HL-60 (cell line): ENCODE results near the gene GALNT1.

Source experiments
- DNase-seq, 2 experiments: peaks; one replicate each; pipeline ENCODE4 v3.0.0-alpha.2; 2010 to 2020; ENCODE audit warnings: low read depth in 1 of 2, low spot score in 1 of 2
- H3K27ac ChIP-seq: fragments of 250-450 bp; sonication (Bioruptor Pico); replicated peaks from 2 replicates; pipeline ENCODE4 v1.5.1; 2020; ENCODE audit warnings: mild to moderate bottlenecking, moderate library complexity
- H3K27me3 ChIP-seq: fragments of 250-450 bp; sonication (Bioruptor Pico); 2 replicates; pipeline ENCODE4 v1.5.1; 2021; ENCODE audit warnings: mild to moderate bottlenecking, moderate library complexity; ENCODE audit not compliant: insufficient read depth, poor library complexity, severe bottlenecking
- H3K4me3 ChIP-seq: replicated peaks from 2 replicates; pipeline ENCODE4 v1.5.1; 2011; ENCODE audit warnings: mild to moderate bottlenecking, control low read depth, low read length; ENCODE audit not compliant: insufficient read depth
- GABPA ChIP-seq: IDR thresholded peaks from 2 replicates; pipeline ENCODE4 v1.6.1; 2012; ENCODE audit warnings: low read depth
- POLR2AphosphoS5 ChIP-seq: IDR thresholded peaks from 2 replicates; pipeline ENCODE4 v1.6.1; 2012; ENCODE audit warnings: low read depth
- SPI1 ChIP-seq: IDR thresholded peaks from 2 replicates; pipeline ENCODE4 v1.6.1; 2012; ENCODE audit warnings: low read depth, mild to moderate bottlenecking, borderline replicate concordance
- TF ChIP-seq, protein P1 (sequence below): IDR thresholded peaks from 2 replicates; pipeline ENCODE4 v1.6.1; 2012; ENCODE audit warnings: low read depth; ENCODE audit not compliant: insufficient replicate concordance
- TF ChIP-seq, protein P2 (sequence below): IDR thresholded peaks from one replicate; pipeline ENCODE4 v1.5.1; 2011; ENCODE audit warnings: low read length, control low read depth, inconsistent platforms; ENCODE audit not compliant: insufficient read depth

Gene GALNT1

DNA sequence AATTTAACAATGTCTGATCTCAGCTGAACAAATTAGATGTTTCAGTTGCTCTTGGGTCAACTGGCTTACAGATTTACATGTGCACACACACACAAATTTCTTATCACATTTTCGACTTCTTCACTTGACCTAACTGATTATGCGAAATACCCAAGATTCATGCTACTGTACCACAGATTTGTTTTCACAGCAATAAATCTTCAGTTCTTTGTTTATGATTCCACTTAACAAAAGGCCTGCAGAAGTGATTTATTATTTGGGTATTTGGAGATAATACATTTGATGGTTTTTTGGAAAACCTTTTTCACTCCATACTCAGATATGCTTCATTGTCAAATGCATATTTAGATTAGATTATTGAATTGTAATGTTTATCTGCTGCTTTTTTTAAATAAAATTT, 129.0 kb downstream of the GALNT1 start:
- H3K27me3 ChIP-seq = no peaks in the 10 kb centered on the region
- no peak overlapping the region for H3K27ac ChIP-seq
- H3K4me3 ChIP-seq = no peak overlapping the region
- TF ChIP-seq, protein P1, sequence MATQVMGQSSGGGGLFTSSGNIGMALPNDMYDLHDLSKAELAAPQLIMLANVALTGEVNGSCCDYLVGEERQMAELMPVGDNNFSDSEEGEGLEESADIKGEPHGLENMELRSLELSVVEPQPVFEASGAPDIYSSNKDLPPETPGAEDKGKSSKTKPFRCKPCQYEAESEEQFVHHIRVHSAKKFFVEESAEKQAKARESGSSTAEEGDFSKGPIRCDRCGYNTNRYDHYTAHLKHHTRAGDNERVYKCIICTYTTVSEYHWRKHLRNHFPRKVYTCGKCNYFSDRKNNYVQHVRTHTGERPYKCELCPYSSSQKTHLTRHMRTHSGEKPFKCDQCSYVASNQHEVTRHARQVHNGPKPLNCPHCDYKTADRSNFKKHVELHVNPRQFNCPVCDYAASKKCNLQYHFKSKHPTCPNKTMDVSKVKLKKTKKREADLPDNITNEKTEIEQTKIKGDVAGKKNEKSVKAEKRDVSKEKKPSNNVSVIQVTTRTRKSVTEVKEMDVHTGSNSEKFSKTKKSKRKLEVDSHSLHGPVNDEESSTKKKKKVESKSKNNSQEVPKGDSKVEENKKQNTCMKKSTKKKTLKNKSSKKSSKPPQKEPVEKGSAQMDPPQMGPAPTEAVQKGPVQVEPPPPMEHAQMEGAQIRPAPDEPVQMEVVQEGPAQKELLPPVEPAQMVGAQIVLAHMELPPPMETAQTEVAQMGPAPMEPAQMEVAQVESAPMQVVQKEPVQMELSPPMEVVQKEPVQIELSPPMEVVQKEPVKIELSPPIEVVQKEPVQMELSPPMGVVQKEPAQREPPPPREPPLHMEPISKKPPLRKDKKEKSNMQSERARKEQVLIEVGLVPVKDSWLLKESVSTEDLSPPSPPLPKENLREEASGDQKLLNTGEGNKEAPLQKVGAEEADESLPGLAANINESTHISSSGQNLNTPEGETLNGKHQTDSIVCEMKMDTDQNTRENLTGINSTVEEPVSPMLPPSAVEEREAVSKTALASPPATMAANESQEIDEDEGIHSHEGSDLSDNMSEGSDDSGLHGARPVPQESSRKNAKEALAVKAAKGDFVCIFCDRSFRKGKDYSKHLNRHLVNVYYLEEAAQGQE = no peak
- TF ChIP-seq GABPA (no peak), POLR2AphosphoS5 (no peak), SPI1 (no peak)
- TF ChIP-seq, protein P2, sequence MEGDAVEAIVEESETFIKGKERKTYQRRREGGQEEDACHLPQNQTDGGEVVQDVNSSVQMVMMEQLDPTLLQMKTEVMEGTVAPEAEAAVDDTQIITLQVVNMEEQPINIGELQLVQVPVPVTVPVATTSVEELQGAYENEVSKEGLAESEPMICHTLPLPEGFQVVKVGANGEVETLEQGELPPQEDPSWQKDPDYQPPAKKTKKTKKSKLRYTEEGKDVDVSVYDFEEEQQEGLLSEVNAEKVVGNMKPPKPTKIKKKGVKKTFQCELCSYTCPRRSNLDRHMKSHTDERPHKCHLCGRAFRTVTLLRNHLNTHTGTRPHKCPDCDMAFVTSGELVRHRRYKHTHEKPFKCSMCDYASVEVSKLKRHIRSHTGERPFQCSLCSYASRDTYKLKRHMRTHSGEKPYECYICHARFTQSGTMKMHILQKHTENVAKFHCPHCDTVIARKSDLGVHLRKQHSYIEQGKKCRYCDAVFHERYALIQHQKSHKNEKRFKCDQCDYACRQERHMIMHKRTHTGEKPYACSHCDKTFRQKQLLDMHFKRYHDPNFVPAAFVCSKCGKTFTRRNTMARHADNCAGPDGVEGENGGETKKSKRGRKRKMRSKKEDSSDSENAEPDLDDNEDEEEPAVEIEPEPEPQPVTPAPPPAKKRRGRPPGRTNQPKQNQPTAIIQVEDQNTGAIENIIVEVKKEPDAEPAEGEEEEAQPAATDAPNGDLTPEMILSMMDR = no peak
- DNase-seq = no peak

DNA sequence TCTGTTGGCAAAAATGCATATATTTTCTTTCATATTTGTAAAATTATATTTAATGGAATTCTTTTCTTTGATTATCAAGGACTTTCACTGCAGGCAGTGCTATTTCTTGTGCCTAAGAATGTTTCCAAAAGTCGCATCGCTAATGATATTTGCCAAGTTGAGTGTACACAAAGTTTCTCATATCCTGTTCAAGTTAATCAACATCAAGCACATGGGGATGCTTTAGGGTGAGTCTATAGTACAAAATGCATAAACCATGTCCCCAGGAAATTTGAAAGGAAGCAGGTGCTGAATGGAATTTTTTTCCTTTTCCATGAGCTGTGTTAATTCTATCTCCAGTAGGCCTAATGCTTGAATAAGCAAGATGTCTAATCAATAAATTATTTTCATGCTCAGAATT, 129.7 kb downstream of the GALNT1 start:
- Histone ChIP-seq H3K27me3 (no peaks in the 10 kb centered on the region), H3K4me3 (no peak overlapping the region), H3K27ac (no peak overlapping the region)
- TF ChIP-seq, protein P1 = no peak
- TF ChIP-seq POLR2AphosphoS5 (no peak), GABPA (no peak), SPI1 (no peak)
- TF ChIP-seq, protein P2 = no peak
- DNase-seq = no peak

DNA sequence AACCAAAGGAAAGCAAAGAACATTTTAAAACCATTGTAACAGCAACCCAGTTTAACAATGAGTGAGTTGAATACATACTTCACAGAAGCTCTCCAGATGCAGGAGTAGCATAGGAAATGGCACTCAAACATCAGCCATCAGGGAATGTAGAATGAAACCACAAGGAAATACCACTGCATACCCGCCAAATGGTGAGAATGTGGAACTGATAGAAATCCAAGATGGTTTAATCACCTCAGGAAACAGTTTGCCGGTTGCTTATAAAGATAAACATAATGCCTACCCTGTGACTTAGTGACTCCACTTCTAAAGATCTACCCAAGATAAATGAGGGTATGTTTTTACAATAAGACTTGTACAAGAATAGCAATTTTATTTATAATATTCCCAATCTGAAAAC, 132.0 kb downstream of the GALNT1 start:
- H3K27ac ChIP-seq = no peak overlapping the region
- no peak overlapping the region for H3K4me3 ChIP-seq
- no peak for DNase-seq
- no peaks in the 10 kb centered on the region for H3K27me3 ChIP-seq
- TF ChIP-seq, protein P1 = no peak
- TF ChIP-seq GABPA = no peak
- no peak for TF ChIP-seq POLR2AphosphoS5
- TF ChIP-seq SPI1 = no peak
- TF ChIP-seq, protein P2 = no peak
